Activated CD4-positive, CD25-positive, alpha-beta regulatory T cell treated with anti-CD3 and anti-CD28 coated beads, Interleukin-2, amount 50 U/mL, for 72 hours (primary cell): ENCODE data around the gene LIMK2.
"Not testable (repeated sequence)": the region's sequence is repeated elsewhere in the genome, so short reads cannot be mapped to it uniquely, and the experiment has no call there.

Source experiments
- DNase-seq: peaks from one replicate; pipeline ENCODE4 v3.0.0; 2021

The LIMK2 gene

DNA sequence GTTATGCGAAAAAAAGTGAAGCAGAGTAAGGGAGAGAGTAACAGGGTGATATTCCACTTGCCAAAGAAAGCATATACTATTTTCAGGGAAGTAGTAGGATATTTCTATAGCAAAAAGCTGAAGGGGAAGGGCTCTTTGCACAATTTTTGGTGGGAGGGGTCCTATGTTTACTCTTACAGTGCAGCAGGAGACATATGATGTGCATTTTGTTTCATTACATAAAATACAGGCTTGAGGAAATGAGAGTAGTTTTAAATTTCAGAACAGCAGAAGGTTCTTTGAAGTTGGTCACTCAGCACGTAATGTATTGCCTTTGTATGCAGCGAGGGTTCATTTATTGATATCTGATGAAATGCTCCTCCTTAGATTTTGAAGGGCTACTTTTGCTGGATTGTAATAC is 83.3 kb downstream of the LIMK2 start:
- DNase-seq = no peak

DNA sequence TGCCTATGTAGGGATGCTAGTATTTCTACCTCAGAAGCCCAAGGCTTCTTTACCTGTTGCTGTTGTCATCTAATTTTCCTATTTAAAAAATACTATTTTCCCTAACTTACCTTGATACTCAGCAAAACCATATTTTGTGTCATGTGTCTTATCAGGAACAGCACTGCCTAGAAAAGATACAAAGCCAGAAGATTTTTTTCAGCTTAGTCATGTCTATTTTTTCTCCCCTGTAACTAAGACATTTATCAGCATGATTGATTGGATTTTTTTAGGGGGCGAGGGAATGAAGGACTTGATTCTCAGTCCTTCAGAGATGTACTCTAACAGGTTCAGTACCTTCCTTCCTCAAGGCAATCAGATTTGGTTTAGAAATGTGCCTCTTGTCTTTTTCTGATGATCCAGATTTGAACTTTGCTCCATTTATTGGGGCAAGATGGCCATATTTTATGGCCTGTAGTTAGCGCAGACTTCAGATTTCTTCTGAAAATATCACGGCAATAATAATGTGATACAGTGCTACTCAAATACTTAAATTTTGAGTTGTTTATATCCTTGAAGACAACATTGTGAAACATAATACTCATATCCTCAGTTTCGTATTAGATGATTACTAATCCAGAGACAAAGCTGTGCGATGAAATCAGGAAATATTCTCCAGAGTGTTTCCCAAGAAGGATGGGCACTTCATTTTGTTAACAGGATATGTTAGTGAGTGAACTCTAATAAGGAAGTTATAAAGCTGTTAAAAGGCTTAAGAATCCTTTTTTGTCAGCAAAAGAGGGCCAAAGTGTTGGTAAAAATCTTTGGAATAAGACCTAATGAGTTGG is 83.9 kb downstream of the LIMK2 start:
- DNase-seq = no peak

DNA sequence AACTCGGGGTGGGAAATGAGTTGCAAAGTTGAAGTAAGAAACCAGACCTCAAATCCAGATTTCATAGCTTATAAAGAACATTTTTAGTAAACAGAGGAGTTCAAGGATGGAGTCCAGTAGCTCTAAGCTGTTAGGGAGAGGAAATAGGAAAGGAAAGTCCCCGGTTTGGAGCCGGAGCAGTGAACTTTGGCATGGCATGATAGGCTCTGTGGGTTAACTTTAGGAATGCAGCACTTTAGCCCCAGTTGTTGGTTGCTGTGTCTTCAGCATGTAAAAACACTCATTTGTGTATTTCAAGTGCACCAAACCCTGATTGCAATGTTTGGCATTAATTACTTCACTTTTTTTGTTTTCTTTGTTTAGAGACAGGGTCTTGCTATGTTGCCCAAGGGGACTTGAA is 88.8 kb downstream of the LIMK2 start:
- no peak for DNase-seq

DNA sequence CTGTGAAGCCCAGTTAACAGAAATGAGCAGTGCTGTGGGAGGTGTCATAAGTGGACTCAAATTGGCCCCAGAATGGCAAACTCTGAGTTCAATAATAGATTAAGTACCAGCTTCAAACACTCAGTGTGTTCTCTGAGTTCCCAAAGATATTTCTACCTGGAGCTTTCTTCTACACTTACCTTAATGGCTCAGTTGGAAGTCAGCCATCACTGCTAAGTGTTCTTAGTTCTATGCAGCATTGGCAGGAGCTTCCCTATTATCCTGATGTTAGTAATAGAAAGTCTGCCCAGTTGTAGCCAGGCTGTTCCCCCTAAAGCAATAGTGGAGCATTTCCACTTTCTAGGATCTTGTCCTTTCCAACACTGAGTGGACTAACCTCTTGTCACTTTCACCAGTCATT is 89.9 kb downstream of the LIMK2 start:
- no peak for DNase-seq

DNA sequence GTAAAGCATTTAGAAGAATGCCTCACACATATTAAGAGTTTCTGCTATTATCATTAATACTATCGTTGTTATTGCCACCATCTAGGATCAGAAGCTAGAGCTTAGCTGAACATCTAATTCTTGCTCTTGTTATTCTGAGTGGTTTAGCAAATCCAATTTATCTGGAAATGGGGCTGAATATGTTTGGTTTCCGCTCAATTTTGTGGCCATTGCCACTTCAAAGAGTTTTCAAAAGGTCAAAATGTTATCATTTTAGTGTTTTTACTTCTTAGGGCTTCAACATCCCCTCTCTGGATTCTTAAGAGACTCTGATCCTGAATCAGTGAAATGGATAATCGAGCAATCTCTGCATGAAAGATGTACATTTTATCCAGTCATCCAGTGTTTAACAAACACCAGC is 90.4 kb downstream of the LIMK2 start:
- DNase-seq = no peak

DNA sequence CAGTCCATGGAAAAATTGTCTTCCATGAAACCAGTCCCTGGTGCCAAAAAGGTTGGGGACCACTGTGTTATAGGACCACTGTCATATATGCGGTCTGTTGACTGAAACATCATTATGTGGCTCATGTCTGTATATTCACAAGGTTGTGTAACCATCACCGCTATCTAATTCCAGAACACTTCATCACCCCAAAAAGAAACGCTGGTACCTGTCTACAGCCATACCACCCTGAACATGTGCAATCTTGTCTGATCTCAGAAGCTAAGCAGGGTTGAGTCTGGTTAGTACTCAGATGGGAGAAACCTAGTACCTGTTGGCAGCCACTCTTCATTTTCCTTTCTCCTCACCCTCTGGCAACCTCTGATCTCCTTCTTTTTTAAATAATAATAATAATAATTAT is 93.1 kb downstream of the LIMK2 start:
- no peak for DNase-seq

DNA sequence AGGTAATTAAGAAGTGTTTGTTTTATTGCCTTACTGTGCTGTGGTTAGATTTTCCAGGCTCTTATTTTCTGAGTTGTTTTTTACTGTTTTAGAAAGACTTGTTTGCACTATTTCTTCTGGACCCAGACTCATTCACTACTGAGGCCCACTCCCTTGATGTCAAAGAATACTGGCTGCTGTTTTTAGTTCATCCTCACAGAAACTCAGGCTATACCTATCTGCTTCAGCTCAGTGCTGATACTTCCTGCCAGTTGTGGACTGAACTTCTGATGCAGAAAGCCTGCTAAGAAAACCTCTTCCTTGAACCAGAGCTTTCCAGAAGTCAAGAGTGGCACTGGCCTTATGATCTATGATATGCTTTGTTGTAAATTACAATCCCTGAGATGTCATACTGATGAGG is 96.1 kb downstream of the LIMK2 start:
- no peak for DNase-seq

DNA sequence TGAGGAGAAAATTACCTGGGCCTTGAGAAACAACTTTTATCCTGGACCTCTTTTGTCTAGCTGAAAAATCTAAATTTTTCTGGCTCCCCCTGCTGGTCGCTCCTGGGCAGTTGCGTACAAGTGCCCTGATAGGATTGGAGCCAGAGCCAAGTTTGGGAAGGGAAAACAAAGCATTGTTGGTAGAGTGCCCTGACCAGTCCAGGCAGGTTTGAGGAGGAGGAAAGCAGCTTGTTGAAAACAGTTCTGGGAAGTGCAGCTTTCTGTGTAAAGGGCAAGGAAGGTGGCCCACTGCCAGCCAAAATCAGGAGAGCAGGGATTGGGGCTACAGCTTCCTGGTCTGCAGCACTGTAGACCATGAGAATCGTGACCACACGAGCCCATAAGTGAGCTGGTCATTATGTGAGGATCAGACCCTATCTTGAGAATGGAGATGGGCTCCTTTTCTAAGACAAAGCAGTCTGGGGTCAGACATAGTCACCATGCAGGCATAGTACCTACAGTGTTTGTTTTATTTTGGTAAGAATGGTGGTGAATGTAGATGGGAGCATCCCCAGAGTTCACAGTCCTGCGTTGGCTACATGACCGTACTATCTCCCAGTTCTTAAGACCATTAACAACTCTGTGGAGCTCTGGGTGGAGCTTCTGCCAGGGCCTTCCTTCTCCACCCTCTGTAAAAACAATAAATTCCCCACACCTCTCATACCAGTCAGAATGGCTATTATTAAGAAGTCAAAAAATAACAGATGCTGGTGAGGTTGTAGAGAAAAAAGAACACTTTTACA is 101.5 kb downstream of the LIMK2 start:
- DNase-seq = peak; percentile 74

DNA sequence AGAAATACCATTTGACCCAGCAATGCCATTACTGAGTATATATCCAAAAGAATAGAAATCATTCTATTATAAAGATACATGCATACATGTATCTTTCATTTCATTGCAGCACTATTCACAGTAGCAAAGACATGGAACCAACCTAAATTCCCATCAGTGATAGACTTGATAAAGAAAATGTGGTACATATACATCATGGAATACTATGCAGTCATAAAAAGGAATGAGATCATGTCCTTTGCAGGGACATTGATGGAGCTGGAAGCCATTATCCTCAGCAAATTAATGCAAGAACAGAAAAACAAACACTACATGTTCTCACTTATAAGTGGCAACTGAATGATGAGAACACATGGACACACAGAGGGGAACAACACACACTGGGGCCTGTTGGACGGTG is 102.1 kb downstream of the LIMK2 start:
- DNase-seq = not testable (repeated sequence)

DNA sequence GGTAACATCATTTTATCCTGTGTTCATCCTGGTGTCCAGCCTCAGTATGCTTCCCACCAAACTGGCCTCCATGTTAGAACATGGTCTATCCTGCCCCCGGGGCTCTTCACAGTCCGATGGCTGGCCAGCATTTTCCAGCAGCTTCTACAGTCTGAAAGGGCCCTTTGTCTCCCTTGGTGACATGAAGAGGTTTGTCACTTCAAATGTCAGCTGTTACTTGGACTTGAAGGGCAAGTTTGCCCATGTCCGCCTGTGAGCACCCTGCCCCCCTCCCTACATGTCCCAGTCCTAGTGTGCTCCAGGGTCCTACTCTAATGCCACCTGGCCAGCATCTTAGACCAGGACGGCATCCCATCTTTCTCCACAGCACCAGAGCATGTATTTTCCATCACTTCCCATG is 109.3 kb downstream of the LIMK2 start:
- no peak for DNase-seq

DNA sequence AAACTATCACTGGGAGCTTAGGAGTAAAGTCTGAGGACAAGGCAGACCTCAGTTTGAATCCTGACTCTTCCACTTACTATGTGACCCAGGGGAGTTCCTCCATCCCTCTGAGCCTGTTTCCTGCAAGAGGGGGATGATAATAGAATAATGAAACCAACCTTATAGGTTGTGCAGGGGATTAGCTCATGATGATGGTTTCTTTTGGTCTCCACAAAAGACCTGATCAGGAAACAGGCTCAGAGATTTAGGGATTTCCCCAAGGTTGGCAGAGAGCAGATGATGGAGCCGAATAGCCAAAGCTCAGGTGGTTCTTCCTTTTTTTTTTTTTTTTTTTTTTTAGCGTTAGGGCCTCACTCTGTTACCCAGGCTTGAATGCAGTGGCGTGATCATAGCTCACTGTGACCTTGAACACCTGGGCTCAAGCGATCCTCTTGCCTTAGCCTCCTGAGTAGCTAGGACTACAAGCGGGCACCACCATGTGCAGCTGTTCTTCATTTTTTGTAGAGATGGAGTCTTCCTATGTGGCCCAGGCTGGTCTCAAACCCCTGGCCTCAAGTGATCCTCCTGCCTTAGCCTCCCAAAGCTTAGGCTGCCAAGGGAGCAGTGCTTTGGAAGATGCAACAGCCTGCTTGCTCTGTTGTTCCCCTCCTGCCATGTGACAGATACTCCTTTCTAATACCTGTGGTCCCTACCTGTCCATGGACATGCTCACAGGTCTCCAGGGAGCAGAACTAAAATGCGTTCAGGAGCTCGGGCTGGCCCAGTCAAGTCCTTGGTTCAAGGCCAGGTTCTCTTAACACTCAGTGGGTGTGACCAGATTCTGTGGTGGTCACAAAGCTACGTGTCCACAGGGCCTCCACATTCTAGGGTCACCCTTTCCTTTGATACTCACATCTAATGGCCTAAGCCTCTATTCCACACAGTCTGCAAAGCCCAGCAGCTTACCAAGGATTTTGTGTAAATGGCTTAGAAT is 111.8 kb downstream of the LIMK2 start:
- no peak for DNase-seq

DNA sequence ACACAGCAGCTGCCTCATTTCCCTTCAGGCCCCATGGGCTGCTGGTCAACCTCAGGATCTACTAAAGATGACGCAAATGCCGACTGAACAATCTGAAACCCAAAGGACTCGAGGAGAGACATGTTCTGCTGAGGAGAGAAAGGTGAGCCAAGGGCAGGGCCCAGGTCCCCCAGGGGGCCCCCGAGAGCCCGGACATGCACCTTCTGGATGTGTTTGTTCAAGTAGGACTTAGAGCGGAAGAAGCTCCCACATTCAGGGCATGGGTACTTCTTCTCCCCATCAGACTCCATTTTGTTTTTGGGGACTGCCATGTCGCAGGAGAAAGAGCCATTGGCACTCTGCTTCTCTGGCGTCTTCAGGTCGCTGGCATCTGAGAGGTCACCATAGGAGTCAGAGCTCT is 114.8 kb downstream of the LIMK2 start:
- DNase-seq = no peak

DNA sequence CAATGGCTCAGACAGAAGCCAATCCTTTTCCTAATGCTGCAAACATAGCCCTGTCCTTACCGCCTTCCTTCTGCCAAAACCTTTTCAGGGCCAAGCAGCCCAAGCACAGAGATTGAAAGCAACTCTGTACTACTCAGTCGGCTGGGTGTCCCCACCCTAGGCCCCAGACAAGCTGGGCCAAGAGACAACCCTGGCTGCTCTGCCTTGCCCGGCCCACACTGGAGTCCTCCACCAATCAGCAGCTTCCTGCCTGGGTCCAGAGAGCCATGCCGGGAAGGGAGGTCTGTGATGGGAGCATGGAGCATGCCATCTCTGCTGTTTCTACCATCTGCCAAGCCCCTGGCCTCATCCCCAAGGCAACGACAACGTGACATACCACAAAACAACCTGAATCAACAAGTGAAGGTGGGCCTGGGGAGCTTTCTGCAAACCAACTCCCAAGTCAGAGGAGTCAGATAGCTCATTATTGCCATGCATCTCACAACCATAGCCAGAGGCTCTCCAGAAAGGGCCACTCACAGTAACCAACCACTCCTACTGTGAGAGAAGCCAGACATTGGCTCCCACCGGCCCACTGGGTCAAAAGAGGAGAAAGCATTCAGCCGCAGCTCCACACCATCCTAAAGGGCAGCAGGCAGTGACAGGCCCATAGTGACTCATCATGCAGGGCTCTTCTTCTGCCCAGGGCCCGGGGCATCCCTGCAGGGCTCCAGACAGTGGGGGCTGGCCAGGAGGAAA is 115.9 kb downstream of the LIMK2 start:
- DNase-seq = no peak

DNA sequence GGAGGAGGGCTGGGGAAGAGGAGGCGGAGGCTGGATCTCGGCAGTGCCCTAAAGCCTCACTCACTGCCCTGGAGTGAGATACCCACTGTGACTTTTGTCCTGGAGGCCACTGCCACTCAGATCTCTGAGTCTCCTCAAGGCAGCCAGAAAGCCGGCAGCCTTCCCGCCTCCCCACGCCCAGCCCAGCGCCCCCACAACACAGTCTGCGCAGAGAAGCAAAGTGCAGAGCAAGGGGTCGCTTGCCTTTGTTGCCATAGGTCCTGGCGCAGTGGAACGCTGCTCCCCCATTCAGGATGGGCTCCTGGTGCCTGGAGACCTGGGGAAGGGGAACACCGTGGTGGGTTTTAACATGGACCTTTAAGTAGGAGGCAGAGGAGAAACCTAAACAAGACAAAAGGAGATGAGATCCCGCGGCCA is 116.5 kb downstream of the LIMK2 start:
- DNase-seq = no peak

DNA sequence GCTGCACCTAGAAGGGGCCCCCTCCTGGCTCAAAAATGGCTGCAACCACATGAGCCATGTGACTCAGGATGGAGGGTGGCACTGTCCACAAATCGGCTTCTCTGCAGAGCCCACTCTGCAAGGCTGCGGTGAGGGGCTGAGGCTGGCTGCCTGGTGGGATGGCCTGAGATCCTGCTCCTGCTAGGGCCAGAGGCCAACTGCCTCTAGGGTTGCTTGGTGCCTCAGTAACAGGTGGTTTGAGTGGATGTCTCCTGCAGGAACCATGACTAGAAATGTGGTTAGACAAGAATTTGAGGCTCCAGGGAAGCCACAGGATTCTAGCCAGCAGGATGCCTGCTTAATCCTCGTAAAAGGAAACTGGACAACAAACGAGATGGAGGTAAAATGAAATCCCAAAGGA is 116.9 kb downstream of the LIMK2 start:
- no peak for DNase-seq
